Coronary artery (tissue), 2 donors: ENCODE measurements around the gene CHAD.

Experiments used
- DNase-seq: peaks from one replicate; pipeline ENCODE4 v3.0.0-alpha.2; 2017; ENCODE audit warnings: low spot score
- H3K27ac ChIP-seq, 2 donors: fragments of 200-600 bp; sonication (generic); one replicate each; pipeline ENCODE4 v1.5.1; 2016 to 2019
- H3K4me3 ChIP-seq: fragments of 200-600 bp; sonication (generic); 2 replicates; pipeline ENCODE4 v1.5.1; 2016; ENCODE audit warnings: mild to moderate bottlenecking, moderate library complexity
- TF ChIP-seq, protein P1 (sequence below): fragments of 200-600 bp; sonication (generic); IDR thresholded peaks from one replicate; pipeline ENCODE4 v1.5.1; 2019; ENCODE audit warnings: antibody characterized with exemption

The CHAD gene

DNA sequence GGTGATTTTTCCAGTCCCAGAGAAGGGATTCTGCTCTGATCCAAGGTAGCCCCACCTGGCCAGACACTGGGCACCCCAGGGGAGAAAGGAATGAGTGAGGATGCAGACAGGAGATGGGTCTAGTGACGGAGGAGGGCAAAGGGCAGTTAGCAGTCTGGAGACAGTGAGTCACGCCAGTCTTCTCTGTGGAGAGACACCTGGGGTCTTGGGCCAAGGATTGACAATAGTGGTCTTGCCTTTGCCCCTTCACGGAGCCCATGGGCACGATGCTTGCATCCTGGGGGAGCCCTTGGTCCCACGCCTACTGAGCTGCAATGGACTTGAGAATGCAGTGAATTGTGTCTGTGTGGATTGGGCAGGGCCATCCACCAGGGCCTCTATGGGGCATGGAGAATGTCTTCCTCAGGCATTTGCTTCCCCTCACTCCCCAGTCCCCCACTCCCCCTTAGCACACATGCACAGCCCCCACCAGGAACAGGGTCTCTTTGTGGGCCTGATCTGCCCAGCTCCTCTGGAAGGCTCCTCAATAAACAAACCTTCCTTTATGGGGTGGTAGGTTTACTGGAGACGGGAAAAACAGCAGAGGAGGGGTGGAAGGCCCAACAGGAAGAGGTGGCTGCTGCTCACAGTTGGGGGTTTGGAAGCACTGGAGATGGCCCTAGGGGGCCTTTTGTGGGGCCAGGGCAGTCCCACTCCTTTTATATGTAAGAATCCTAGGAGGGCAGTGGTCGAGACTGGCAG, 1.4 kb downstream of the CHAD start:
- no peak for DNase-seq
- TF ChIP-seq, protein P1, sequence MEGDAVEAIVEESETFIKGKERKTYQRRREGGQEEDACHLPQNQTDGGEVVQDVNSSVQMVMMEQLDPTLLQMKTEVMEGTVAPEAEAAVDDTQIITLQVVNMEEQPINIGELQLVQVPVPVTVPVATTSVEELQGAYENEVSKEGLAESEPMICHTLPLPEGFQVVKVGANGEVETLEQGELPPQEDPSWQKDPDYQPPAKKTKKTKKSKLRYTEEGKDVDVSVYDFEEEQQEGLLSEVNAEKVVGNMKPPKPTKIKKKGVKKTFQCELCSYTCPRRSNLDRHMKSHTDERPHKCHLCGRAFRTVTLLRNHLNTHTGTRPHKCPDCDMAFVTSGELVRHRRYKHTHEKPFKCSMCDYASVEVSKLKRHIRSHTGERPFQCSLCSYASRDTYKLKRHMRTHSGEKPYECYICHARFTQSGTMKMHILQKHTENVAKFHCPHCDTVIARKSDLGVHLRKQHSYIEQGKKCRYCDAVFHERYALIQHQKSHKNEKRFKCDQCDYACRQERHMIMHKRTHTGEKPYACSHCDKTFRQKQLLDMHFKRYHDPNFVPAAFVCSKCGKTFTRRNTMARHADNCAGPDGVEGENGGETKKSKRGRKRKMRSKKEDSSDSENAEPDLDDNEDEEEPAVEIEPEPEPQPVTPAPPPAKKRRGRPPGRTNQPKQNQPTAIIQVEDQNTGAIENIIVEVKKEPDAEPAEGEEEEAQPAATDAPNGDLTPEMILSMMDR, result no peak
- Histone ChIP-seq H3K27ac (no peak overlapping the region), H3K4me3 (no peak overlapping the region)

DNA sequence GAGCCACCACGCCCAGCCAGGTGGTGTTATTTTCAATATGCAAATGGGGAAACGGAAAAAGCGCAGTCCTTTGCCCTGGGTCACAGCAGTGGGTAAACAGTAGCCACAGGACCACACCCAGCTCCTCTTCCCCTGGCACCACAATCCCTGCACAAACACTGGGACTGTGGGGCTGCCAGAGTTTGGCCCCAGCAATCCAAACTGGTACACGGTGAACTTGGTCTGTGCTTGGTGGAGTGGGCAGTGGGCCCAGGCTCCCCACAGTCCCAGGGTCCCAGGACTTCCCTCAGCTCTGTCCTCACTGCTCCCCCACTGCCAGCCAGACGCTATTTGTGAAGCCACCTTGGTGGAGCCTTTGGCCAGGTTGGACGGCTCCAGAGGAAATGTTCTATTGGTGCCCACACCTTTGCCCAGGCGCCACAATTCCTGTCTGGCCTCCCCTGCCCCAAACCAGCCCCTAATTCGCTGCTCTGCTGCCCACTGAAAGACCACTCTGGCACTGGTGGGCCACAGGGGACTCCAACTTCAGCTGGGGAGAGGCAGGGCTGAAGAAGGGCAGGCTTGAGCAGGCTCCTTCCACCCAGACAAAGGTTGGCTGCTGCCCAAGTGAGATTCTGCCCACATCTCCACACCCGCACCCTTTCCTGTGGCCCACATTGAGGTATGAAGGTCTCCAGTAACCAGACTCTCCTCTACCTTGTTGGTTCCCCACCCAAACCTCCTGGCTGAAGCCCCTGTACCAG, 2.1 kb downstream of the CHAD start:
- Histone ChIP-seq H3K4me3 (no peak overlapping the region), H3K27ac (no peak overlapping the region)
- TF ChIP-seq, protein P1, result no peak
- no peak for DNase-seq

DNA sequence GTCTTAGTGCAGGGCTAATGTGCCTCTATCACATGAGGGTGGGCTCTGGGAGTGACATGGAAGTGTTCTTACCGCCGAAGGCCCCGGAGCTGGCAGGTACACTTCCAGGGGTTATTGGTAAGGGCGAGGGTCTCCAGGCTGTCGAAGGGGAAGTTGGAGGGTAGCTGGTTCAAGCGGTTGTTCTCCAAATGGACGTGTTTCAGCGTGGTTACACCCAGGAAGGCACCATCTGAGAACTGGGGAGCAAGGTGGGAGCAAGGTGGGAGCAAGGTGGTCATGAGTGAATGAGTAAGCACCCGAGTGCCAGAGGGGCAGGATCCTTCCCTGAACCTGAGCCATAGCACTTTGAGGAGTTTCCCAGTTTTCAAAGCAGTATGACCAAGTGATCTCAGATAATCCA, 3.0 kb downstream of the CHAD start:
- TF ChIP-seq, protein P1, result no peak
- DNase-seq, result no peak
- Histone ChIP-seq H3K27ac (no peak overlapping the region), H3K4me3 (no peak overlapping the region)

DNA sequence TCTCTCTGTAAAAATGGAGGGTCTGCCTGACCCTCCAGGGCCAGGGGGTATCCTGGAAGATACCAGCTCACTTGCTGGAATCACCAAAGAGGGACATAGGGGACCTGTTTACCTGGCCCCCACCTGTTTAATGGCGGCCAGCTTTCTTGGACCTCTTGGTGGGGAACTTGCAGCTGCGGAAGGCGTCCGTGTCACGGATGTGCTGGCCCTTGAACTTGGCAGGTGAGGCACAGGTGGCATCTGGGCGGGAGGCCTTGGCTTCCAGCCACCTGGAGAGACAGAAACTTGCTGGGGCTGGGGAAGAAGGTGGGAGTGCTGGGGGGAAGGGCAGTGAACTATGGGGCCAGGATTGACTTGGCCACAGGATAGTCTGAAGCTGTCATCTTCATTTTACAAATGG, 3.5 kb downstream of the CHAD start:
- DNase-seq, result no peak
- TF ChIP-seq, protein P1, result no peak

DNA sequence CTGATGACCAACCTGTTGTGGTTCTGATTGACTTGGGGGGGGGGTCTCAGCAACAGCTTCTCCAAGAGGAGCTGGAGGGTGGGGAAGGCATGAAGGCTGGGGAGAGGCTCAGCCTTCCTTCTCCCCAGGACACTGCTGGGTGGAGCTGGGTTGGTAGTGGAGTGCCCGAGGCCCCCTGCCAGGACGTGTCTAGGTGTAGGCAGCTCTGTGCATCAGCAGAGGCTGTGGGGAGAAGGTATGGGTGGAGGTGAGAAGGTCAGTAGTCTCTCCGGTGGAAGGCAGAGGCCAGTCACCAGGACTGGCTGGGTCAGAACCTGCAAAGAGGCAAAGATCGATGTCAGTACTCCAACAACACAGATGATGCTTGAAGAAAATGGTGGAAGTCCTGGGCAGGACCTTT, 3.9 kb downstream of the CHAD start:
- H3K4me3 ChIP-seq, result no peak overlapping the region
- no peak for DNase-seq
- no peak overlapping the region for H3K27ac ChIP-seq
- TF ChIP-seq, protein P1, result no peak

More for the DNA sequence above, 3.5 kb downstream of the CHAD start:
- no peak overlapping the region for H3K4me3 ChIP-seq
- no peak overlapping the region for H3K27ac ChIP-seq

DNA sequence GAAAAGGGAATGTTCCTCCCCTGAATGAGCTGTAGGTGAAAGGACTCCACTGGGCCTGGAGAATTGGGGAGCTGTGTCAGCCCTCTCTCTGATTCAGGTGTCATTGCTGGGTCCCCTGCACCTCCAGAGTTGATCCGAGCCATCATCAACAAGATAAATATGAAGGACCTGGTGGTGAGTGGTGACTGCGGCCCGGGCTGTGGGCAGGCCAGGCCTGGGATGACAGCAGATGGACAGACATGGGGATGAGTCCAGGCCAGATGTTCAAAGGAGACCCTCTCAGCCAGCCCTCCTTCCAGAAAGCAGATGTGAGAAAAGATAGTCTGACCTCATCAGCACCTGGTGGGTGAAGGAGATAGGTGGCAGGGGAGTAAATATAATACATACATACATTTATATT, 4.6 kb downstream of the CHAD start:
- DNase-seq, result no peak
- Histone ChIP-seq H3K27ac (no peak overlapping the region), H3K4me3 (no peak overlapping the region)
- TF ChIP-seq, protein P1, result no peak

DNA sequence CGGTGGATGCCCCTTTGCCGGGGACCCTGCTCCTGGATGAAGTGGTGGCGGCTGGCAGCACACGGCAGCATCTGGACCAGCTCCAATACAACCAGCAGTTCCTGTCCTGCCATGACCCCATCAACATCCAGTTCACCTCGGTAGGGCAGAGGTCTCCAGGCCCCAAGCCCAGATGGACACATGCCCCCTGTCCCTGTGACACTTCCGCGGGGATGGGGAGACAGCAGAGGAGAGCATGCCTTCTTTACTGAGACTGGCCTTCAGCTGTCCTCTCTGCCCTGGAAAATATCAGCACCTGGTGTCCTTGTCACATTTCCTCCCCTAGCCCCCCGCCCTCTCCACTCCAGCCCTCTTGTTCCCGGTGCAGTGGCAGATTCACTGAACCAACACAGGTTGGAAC, 6.2 kb downstream of the CHAD start:
- DNase-seq, result no peak
- TF ChIP-seq, protein P1, result no peak
- H3K27ac ChIP-seq, result no peak overlapping the region
- H3K4me3 ChIP-seq, result no peak overlapping the region
